HepG2 (cell line): ENCODE results near the gene INSIG2. TPM values are rescaled to one million over a fixed set of nuclear protein-coding genes. Genes with fewer than 3 reads are reported as not detected.

Experiments
- CAMTA2 ChIP-seq: sonication (generic); formaldehyde crosslinking; IDR thresholded peaks from 2 replicates; pipeline ENCODE4 v1.4.0; 2020; ENCODE audit warnings: mild to moderate bottlenecking, missing genetic modification reagents, borderline replicate concordance
- ETS1 ChIP-seq: sonication (generic); formaldehyde crosslinking; IDR thresholded peaks from 2 replicates; pipeline ENCODE4 v1.4.0; 2020; ENCODE audit warnings: missing genetic modification reagents
- KLF9 ChIP-seq: IDR thresholded peaks from 2 replicates; pipeline ENCODE4 v1.6.1; 2016; ENCODE audit warnings: low read depth
- KMT2A ChIP-seq: sonication (generic); formaldehyde crosslinking; IDR thresholded peaks from 2 replicates; pipeline ENCODE4 v1.4.0; 2020; ENCODE audit warnings: missing genetic modification reagents
- MBD4 ChIP-seq: IDR thresholded peaks from 2 replicates; pipeline ENCODE4 v1.6.1; 2012; ENCODE audit warnings: low read length, inconsistent platforms, borderline replicate concordance
- MED1 ChIP-seq: sonication (generic); formaldehyde crosslinking; IDR thresholded peaks from 2 replicates; pipeline ENCODE4 v1.4.0; 2020; ENCODE audit warnings: missing genetic modification reagents
- NCOA2 ChIP-seq: sonication (generic); formaldehyde crosslinking; IDR thresholded peaks from 2 replicates; pipeline ENCODE4 v1.8.0; 2022; ENCODE audit warnings: inconsistent platforms
- NR2F1 ChIP-seq, 2 experiments: fragments of 450-650 bp in 1 of 2; formaldehyde crosslinking in 1 of 2; IDR thresholded peaks; 2 replicates each; pipeline versions ENCODE4 v1.5.0 to v1.6.1; 2016 to 2020; ENCODE audit warnings: mild to moderate bottlenecking in 1 of 2, missing compliant biosample characterization in 1 of 2, missing genetic modification reagents in 1 of 2, moderate library complexity in 1 of 2
- POLR2A ChIP-seq, 2 experiments: IDR thresholded peaks; 2 replicates each; pipeline ENCODE4 v1.6.1; 2011; ENCODE audit warnings: low read depth in 2 of 2, low read length in 2 of 2, mild to moderate bottlenecking in 1 of 2, moderate library complexity in 1 of 2; ENCODE audit not compliant: insufficient read depth in 1 of 2
- SNAI1 ChIP-seq: sonication (generic); formaldehyde crosslinking; IDR thresholded peaks from 2 replicates; pipeline ENCODE4 v1.5.0; 2020; ENCODE audit warnings: mild to moderate bottlenecking, missing genetic modification reagents, borderline replicate concordance
- TP53 ChIP-seq: sonication (generic); formaldehyde crosslinking; conservative IDR thresholded peaks from 2 replicates; pipeline ENCODE4 v1.4.0; 2020; ENCODE audit warnings: missing genetic modification reagents
- ZNF205 ChIP-seq: IDR thresholded peaks from 2 replicates; pipeline ENCODE4 v1.6.1; 2018; ENCODE audit warnings: missing biosample characterization, missing genetic modification reagents
- ZNF407 ChIP-seq: sonication (generic); formaldehyde crosslinking; IDR thresholded peaks from one replicate; pipeline ENCODE4 v1.5.1; 2020; ENCODE audit warnings: mild to moderate bottlenecking, missing genetic modification reagents; ENCODE audit errors: not compliant biosample characterization
- ZNF430 ChIP-seq: sonication (generic); formaldehyde crosslinking; IDR thresholded peaks from 2 replicates; pipeline ENCODE4 v1.9.0; 2021; ENCODE audit warnings: mild to moderate bottlenecking, missing genetic modification reagents
- ZNF576 ChIP-seq: sonication (generic); formaldehyde crosslinking; IDR thresholded peaks from 2 replicates; pipeline ENCODE4 v1.4.0; 2020; ENCODE audit warnings: mild to moderate bottlenecking, missing genetic modification reagents
- ZNF775 ChIP-seq: sonication (generic); formaldehyde crosslinking; IDR thresholded peaks from 2 replicates; pipeline ENCODE4 v1.4.0; 2020; ENCODE audit warnings: missing genetic modification reagents, mild to moderate bottlenecking, moderate library complexity, borderline replicate concordance
- polyA plus RNA-seq, 8 experiments: library from polyadenylated mRNA; depleted of rRNA in 3 of 8; stranded (reverse) in 7 of 8; unstranded in 1 of 8; fragments of >200 nt; fragmentation: Illumina TruSeq in 4 of 8; extraction: Trizol in 4 of 8; gene quantifications; 2 replicates each; pipeline versions ENCODE4 v1.2.1 to v1.2.3, GENCODE V29; 2011 to 2016; ENCODE audit warnings: low read depth in 4 of 8, missing spikeins in 1 of 8, mixed read lengths in 1 of 8; ENCODE audit not compliant: insufficient read depth in 1 of 8
- total RNA-seq, 5 experiments: library from RNA; depleted of rRNA; stranded (reverse); fragments of >200 nt; fragmentation: Illumina TruSeq; extraction: Trizol; gene quantifications; 2 replicates each; pipeline ENCODE4 v1.2.3, GENCODE V29; 2016; ENCODE audit warnings: low read depth in 1 of 5
- TF ChIP-seq, protein P1 (sequence below): sonication (generic); formaldehyde crosslinking; IDR thresholded peaks from 2 replicates; pipeline ENCODE4 v1.5.1; 2020; ENCODE audit warnings: missing genetic modification reagents, mild to moderate bottlenecking, borderline replicate concordance

Gene INSIG2
- total and polyA plus RNA-seq, 2 of the 13 experiments (the other 11 are each of a cell fraction or from before 2014, with no cell fraction given): 73.5 to 481 TPM

DNA sequence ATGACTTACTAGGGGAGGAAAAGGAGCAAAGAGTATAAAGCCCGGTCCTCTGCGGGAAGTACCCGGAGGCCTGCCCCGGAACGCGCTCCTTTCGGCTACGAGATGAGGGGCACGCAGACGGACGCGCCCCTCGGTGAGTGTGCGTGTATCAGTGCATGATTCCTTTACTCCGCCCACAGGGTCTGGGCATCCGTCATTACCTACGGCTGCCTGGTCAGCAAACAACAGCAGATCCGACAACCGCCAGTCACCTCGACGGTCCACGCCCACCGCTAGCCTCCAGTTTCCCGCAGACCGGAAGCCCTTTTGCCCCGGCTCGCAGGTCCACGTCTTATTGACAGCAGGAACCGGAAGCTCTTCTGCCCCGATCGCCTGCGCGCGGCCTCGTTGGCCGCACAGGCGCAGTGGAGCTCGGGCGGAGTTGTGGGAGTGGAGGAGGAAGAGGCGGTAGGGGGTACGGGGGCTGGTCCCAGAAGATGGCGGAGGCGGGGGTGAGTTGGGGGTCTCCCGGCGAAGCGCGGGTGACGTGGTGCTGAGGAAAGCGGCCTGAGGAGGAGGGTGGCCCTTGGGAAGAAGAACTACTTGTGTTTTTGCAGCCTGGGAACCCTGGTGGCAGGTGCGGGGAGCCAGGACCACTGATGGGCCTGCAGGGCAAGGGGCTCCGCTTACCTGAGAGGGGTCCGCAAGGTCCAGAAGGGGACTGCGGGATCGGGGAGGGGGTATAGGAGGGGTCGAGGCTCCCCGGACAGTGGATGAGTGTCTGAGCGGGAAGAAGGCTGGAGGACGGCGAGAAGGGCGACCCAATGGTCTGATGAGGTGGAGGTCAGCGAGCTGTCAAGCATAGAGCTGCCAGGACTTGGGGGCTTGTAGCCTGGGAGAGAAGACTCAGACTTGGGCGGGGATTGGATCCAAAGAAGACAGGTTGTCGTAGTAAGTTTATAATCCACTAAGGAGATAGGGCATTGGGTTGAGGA, at the start of gene INSIG2 (continued):
- TF ChIP-seq, protein P1, sequence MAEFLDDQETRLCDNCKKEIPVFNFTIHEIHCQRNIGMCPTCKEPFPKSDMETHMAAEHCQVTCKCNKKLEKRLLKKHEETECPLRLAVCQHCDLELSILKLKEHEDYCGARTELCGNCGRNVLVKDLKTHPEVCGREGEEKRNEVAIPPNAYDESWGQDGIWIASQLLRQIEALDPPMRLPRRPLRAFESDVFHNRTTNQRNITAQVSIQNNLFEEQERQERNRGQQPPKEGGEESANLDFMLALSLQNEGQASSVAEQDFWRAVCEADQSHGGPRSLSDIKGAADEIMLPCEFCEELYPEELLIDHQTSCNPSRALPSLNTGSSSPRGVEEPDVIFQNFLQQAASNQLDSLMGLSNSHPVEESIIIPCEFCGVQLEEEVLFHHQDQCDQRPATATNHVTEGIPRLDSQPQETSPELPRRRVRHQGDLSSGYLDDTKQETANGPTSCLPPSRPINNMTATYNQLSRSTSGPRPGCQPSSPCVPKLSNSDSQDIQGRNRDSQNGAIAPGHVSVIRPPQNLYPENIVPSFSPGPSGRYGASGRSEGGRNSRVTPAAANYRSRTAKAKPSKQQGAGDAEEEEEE (CRISPR knock-in tag): 0 out of 2 replicates have a peak, but pooled peaks have one; percentile 53
- TF ChIP-seq NR2F1 (CRISPR knock-in tag; IDR thresholded peaks at IDR 0.05) (0 out of 4 replicates have a peak, but pooled peaks of 1 of the 2 experiments have one; percentile 9), KLF9 (CRISPR knock-in tag) (peak; percentile 91), POLR2A (IDR thresholded peaks at IDR 0.05; ENCODE audit: insufficient read depth in 1 of 2, low read depth in 2 of 2, low read length in 2 of 2) (peak; percentile 83 to 94), MED1 (CRISPR knock-in tag) (peak; percentile 99), KMT2A (CRISPR knock-in tag) (peak; percentile 49; the same call in 1 of the 2 replicates), ZNF205 (CRISPR knock-in tag) (peak; percentile 81; the same call in 1 of the 2 replicates), CAMTA2 (CRISPR knock-in tag) (no peak), MBD4 (no peak), ZNF576 (no peak), ETS1 (CRISPR knock-in tag) (0 out of 2 replicates have a peak, but pooled peaks have one; percentile 48), SNAI1 (0 out of 2 replicates have a peak, but pooled peaks have one; percentile 30), TP53 (no peak), ZNF430 (CRISPR knock-in tag) (0 out of 2 replicates have a peak, but pooled peaks have one; percentile 76), ZNF775 (CRISPR knock-in tag) (no peak), NCOA2 (CRISPR knock-in tag) (peak; percentile 57), ZNF407 (CRISPR knock-in tag) (peak; percentile 90)
